ENCODE results near the gene AGPAT4.

DNA sequence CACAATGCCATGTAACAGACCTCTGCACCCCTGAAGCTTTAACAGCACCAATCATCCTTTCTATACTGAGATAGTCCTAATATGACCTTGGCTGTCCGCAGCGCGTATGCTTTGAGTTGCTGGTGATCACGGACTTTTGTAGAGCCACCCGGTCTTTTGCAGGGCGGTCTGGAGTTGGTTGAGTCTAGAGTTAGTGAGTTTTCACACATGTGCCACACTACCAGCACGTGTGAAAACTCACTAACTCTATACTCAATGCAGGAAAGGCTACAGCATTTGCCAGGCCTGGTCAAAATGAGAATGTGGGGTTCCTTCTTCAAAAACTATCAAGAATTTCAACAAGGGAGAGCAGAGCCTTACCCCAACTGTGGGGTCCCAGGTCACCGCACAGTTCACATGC, 14.6 kb downstream of the AGPAT4 start:
- TF ChIP-seq EZH2 (IDR thresholded peaks at IDR 0.05; ENCODE audit: insufficient read depth, poor library complexity, severe bottlenecking) = no peak
- no peak for TF ChIP-seq EZH2phosphoT487 (IDR thresholded peaks at IDR 0.05; ENCODE audit: insufficient read depth, low read depth)

Data from GM23248 (cell line).